HG02798 (cell line): ENCODE data around the gene SLC22A14.

Experiments used
- ATAC-seq: cut with Tn5 transposase; IDR thresholded peaks from one replicate; pipeline ENCODE4 v1.9.1; 2021; ENCODE audit warnings: mild to moderate bottlenecking; ENCODE audit not compliant: unreplicated experiment, poor library complexity

The SLC22A14 gene

DNA sequence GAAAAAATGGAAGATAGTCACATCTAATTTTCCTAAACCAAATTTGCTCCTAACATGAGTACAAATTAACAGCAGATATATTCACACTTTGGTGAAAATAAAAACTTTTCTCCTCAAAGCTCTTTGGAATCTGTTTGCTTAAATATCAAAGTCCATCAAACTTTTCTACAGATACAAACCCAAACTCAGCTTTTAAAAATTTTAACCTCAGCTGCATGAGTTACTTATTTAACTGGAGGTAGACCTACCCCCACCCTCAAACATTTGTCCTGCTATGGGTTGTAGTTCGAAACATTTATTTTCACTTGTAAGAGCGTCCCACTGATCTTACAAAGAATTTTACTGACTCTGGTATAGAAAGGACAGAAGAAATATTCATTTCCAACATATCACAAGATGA lies 55.6 kb downstream of the SLC22A14 start:
- no peak for ATAC-seq

DNA sequence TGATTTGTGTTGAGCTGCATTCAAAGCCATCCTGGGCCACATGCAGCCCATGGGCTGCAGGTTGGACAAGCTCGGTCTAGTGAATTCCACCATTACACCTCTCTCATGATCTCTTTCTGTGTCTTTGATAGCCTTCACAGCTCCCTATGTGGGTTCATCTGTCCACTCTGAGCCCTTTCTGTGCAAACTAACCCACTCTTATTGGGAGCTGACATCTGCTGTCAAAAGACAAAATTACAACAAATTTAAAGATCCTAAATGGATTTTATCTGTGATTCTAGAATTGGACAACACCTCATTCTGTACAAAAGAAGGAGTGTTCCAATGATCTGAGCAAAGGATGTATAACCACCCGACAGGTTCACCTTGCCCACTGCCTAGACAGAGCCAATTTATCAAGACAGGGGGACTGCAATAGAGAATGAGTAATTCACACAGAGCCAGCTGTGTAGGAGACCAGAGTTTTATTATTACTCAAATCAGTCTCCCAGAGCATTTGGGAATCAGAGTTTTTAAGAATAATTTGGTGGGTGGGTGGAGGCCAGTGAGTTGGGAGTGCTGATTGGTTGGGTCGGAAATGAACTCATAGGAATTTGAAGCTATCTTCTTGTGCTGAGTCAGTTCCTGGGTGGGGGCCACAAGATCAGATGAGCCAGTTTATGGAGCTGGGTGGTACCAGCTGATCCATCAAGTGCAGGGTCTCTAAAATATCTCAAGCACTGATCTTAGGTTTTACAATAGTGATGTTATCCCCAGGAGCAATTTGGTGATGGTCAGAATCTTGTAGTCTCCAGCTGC lies 61.9 kb downstream of the SLC22A14 start:
- ATAC-seq = no peak

DNA sequence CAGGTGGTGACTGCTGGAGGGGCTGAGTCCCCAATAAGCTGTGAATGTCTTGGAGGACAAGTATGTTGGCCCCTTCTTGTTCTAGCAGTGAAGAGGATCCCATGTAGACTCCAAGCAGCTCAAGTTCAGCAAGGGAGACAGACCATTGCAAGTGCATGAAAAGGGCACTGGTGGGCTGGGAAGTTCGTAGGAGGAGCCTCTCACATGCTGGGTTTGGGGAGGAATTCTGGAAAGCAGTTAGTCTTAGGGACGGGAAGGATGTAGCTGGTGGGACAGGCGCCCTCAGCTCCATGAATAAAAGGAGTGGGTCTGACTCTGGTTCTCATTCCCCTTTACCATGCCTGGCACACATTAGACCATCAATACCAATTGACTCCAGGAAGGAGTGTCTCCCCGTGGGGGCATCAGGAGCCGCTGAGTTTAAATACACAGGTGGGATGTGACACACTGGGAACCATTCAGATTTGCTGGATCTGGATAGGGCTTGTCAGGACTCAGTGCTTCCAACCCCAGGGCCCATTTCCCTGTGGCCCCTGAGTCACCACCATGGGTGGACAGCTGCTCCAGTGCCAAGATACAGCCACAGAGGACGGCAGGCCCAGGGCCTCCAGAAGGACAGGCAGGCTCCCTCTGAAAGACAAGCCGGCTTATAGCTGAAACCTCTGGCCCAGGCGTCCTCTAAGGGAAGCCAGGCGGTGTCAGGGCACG lies 63.9 kb downstream of the SLC22A14 start:
- peak; percentile 23 for ATAC-seq

DNA sequence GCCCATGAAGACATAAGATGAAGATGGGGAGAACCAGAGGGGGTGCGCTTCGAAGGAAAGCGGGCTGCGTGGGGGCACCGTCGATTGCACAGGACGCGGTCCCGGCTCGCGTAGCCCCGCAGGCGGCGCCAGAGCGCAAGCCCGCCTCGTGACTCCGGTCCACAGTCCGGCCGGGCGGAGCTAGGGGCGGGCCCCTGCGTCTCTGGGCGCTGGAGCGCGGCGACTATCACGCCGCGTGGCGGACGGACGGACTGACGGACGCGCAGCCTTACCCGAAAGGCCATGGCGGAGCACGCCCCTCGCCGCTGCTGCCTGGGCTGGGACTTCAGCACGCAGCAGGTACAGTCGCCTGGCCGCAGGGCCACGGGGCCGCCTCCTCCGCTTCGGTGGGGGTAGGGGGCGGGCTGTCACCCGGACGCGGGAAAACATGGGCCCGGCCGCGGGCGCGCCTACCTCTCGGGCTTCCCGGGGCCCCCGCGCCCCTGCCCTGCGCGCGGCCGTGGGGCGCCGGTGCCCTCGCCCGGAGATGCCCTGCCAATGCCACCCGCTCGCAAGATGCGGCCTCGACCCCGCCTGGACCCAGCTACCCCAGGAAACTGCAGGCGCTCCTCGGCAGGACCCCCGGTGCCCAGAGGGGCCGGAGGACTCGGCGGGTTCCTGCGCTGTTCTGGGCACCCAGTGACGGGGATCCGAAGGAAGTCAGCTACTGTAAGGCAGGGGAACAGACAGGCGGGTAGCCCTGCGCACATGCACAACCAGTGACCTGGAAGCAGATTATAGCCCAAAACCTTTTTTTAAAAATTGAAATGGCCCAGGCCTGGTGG lies 64.7 kb downstream of the SLC22A14 start, which contains the start of gene XYLB:
Gene XYLB (plus strand): TSS at position 199 of the 824 bp plus-strand sequence. CDS start 84 bp downstream, at position 283.
- peak; percentile 99 for ATAC-seq

DNA sequence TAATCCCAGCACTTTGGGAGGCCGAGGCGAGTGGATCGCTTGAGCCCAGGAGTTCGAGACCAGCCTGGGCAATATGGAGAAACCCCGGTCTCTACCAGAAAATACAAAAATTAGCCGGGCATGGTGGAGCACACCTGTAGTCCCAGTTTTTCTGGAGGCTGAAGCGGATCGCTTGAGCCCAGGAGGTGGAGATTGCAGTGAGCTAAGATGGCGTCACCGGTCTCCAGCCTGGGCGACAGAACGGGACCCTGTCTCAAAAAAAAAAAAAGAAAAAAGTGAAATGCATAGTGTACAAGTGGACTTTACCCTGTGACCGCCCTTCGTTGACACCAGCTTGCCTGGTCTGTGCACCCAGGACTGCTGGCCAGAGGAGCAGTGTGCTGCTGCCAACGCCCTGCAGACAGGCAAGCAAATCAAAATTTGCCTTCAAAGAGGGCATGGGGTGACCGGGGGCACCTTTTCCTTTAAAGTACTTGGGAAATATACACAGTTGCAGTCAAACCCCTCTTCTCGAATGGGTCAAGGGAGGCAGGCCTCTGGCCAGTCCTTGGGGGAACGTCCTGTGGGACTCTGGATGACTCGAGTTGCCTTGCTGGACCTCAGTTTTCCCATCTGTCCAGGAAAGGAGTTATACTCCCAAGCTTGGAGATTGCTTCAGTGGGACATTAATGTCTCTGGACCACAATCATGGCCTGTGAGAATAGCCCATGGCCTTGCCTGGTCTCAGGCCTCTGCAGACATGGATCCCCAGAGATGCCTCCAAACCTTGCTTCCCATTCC lies 65.5 kb downstream of the SLC22A14 start:
- no peak for ATAC-seq

DNA sequence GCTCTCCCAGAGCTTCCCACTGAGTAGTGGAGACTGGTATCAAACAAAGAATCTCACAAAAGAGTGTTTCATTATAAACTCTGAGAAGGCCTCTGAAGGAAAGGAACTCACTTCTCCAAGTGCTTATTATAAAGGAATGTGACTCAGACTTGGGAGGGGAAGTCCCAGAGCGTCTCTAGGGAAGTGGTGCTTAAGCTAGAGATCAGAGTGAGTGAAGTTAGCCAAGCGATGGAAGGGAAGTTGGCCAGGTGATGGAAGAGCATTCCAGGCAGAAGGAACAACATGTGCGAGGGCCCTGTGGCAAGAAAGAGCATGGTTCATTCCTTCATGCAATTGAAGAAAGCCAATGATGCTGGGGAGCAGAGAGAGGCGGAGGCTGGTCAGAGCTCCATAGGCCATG lies 66.8 kb downstream of the SLC22A14 start:
- no peak for ATAC-seq

DNA sequence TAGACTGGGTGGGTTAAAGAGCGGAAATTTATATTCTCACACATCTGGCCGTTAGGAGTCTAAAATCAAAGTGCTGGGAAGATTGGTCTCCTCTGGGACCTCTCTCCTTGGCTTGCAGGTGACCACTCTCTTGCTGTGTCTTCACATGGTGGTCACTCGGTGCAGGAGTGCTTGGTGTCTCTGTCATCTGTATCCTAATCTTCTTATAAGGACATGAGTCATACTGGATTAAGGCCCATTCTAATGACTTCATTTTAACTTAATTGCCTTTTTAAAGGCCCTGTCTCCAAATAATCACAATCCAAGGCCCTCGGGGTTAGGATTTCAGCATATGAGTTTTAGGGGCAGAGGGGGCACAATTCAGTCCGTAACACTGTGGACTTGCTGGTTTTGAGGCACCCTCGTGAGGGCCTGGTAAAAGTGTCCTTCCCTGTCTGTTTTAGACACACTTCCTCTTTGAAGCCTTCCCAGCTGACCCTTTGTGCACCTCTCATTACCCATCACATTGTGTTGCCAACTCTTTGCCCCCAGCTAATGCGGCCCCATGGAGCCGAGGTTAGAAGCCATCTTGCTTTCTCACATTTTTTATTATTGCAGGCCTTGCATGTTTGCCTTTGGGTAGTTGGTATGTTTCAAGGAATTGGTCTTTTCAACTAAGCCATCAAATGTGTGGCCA lies 67.7 kb downstream of the SLC22A14 start:
- no peak for ATAC-seq

DNA sequence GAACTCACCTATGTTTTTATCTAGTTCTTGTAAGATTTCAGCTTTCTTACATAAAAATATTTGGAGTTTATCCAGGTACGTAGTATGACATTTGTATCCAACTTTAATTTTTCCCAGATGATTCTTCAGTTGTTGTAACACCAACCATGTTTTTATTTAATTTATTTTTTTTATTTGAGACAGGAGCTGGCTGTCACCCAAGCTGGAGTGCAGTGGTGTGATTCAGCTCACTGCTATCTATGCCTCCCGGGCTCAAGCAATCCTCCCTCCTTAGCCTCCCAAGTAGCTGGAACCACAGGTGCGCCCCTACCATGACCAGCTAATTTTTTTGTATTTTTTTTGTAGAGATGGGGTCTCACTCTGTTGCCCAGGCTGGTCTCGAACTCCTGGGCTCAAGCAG lies 71.1 kb downstream of the SLC22A14 start:
- ATAC-seq = no peak

DNA sequence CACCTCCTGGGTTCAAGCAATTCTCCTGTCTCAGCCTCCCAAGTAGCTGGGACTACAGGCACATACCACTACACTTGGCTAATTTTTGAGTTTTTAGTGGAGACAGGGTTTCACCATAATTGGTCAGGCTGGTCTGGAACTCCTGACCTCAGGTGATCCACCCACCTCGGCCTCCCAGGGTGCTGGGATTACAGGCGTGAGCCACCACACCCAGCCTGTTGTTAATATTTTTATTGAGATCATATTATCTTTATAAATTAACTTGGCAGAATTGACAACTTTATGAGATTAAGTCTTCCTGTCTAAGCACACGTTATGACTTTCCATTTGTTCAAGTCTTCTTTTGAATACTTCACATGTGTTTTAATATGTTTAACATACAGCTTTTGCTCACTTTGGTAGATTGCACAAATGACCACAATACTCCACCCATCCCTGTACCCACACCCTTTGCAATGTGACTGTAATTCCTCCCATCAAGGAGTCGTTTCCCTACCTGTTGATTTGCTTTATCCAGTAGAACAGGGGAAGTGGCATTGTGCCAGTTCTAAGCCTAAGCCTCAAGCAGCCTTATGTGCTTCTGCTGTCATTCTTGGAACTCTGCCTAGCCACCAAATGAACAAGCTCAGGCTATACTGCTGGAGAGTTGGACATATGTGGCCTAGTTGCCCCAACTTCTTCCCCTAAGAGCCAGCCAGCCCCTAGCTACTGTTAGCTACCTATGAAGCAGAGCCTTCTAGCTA lies 72.7 kb downstream of the SLC22A14 start:
- no peak for ATAC-seq

DNA sequence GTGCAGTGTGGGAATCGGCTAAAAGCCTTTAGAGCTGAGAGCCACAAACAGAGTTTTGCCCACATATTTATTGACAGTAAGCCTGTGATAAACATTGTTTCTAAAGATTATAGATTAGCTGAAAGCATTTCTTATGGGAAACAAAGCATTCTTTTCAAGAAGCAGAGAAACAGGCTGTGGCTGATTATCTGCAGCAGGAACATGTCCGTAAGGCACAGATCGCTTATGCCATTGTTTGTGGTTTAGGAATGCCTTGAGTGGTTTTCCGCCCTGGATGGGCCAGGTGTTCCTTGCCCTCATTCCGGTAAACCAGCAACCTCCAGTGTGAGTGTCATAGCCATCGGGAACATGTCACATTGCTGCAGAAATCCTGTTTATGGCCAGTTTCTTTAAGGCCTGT lies 76.9 kb downstream of the SLC22A14 start:
- no peak for ATAC-seq

DNA sequence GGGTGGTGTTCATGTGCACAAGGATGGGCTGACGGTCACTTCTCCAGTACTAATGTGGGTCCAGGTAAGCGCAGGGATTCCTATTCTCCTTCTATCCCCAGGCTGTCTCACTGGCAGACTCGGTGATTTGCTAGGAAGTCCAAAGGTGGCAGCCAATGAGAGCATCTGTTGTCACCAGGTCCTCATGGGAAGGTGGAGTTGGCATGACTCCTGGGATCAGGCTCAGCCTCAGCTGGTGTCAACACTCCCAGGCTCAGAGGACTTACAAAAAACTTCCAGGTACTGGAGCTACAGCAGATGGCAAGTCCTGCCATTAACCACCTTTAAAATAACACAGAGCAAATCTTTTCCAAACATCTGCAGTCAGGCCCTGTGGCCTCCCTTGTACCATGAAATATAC lies 78.3 kb downstream of the SLC22A14 start:
- no peak for ATAC-seq

DNA sequence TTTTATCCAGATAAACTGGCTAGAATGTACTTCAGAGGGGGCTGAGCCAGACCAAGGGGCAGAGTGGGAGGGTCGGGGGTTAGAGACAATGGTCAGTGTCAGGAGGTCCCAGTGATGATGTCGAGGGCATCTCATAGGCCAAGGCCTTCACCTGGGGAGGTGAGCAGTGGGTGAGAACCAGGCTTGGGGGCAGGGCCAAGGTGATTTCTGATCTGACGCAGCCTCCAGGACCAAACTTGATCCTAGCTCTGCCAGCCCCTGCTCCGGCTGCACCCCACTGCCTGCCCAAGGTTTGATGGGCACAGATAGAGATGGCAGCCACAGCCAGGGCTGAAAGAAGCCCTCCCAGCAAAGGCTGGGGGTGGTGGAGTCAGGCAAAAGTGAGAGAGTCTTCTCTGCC lies 79.4 kb downstream of the SLC22A14 start:
- ATAC-seq = no peak

DNA sequence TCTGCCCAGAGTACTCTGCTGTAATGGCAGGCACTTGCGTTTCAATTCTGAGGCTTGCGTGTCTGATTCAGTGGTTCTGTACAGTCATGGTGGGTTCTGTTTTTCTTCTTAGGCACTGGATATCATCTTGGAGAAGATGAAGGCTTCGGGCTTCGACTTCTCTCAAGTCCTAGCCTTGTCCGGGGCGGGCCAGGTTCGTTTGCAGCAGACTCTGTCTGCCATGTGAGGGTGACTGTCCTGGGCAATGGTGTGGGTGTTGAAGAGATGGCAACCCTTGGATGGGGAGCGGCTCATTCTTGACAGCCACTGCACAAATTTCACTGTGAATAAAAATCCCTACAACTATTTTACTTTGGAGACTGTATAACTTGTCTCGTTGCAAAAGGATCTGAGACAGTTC lies 80.7 kb downstream of the SLC22A14 start:
- no peak for ATAC-seq

DNA sequence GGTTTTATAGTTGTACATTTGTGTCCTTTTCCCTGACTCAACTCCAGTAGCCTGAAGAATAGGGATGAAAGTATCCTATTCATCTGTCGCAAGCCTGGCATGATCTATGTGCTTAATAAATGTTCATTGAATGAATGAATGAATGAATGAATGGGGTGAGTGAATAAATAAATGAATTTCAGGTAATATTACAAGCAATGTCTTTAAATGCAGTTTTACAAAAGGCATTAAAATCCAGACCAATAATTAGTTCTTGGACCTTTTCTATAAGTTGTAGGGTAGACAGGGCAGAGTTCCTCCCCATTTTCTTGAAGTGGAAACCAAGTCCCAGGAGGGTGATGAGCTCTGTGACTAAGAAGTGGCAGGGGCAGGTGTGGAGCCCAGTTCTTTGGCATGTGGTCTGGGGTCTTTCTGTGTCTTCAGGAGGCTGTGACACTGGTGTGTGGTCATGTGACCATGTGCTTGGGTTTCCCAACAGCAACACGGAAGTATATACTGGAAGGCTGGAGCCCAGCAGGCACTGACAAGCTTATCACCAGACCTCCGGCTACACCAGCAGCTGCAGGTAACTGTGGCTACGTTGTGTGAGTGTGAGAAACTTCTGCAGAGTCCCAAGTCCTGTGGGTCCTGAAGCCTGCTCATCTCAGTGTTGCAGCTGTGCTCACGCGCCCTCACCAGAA lies 82.8 kb downstream of the SLC22A14 start:
- ATAC-seq = no peak

DNA sequence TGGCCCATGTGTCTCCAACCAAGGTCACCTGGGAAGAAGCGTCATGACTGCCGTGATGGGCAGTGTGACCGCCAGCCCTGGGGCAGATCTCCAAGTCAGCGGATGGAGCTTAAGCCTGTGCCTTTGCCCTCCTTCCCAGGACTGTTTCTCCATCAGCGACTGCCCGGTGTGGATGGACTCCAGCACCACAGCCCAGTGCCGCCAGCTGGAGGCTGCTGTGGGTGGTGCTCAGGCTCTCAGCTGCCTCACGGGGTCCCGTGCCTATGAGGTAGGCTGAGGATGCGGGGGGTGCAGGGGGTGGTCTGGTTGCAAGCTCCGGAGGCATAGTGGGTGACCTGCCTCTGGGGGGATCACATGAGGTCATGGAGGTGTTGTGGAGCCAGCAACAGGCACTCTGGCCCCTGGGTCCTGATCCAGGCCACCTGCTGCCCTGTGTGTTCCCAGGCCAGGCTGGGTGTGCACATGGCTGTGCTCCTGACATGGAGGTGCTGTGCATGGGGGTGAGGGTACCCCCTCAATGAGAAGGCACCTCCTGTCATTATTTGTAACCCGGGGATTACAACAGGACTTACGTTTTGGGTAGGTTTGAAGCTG lies 83.5 kb downstream of the SLC22A14 start:
- ATAC-seq = no peak

DNA sequence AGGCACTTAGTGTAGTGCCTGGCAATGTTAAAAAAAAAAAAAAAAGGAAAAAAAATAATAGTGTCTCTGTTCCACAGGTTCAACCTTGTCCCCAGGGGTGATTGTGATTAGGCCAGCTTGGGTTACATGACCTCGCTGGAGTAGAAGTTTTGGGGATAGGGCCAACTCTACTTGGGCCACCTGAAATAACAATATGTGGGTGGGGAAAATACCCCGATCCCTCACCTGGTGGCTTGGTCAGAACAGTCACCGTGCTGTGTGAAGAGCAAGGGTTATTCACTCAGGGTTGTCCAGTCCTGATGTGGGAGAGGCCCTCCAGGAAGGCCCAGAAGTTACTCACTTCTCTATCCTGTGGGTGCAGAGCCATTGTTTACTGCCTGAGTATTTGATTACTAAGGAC lies 84.0 kb downstream of the SLC22A14 start:
- ATAC-seq = no peak

DNA sequence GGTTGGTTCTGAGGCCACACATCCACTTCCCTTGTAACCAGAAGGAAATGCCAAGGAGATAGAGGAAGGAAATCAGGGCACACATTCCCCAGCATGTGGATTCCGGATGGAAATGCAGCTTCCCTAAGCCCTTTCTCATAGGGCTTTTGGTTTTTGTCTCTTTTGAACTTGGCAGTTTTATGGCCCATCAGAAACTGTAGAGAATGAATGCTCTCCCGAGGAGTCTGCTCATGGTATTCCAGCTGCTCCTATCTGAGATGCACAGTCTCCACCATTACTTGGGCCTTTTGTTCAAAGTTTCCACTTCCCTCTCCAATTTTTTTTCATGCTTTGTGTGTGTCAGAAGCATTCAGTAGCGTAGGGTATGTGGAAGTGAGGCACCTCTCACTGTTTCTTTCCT lies 85.7 kb downstream of the SLC22A14 start:
- ATAC-seq = no peak
